ENCODE results near the gene LINC01488. TPM values are rescaled to one million over a fixed set of nuclear protein-coding genes. Genes with fewer than 3 reads are reported as not detected.

LINC01488 gene
- total and polyA plus RNA-seq, 9 donors = 0.04 to 0.16 (median 0.10) TPM; not detected in 2

GRCh38 chr11:69512136-69512535 lies 30.7 kb downstream of the LINC01488 start:
- peaks cover 17% of the 10 kb centered on the region for H3K9me3 ChIP-seq (replicated peaks; ENCODE audit: control insufficient read depth, low read depth, low read length)
- no peaks in the 10 kb centered on the region for H3K27me3 ChIP-seq (ENCODE audit: control insufficient read depth, insufficient read depth, low read length)
- peaks cover 9% of the 10 kb centered on the region for H3K4me1 ChIP-seq (ENCODE audit: control insufficient read depth, insufficient read depth, low read length)
- 91% methylated on average over 7 of the region's 8 CpGs for WGBS (ENCODE audit: insufficient coverage)
- no peak overlapping the region for H3K4me3 ChIP-seq (ENCODE audit: low read length)
- H3K36me3 ChIP-seq (ENCODE audit: control insufficient read depth, insufficient read depth, low read length) = no peaks in the 10 kb centered on the region
- no peak for DNase-seq
- no peak overlapping the region for H3K27ac ChIP-seq (ENCODE audit: low read length)

GRCh38 chr11:69512790-69513189 lies 31.3 kb downstream of the LINC01488 start:
- H3K4me3 ChIP-seq (ENCODE audit: low read length) = no peak overlapping the region
- H3K36me3 ChIP-seq (ENCODE audit: control insufficient read depth, insufficient read depth, low read length) = no peaks in the 10 kb centered on the region
- peaks cover 17% of the 10 kb centered on the region for H3K9me3 ChIP-seq (replicated peaks; ENCODE audit: control insufficient read depth, low read depth, low read length)
- peaks cover 2% of the 10 kb centered on the region for H3K27me3 ChIP-seq (ENCODE audit: control insufficient read depth, insufficient read depth, low read length)
- WGBS (ENCODE audit: insufficient coverage) = 75% methylated on average over 15 of the region's 16 CpGs
- H3K4me1 ChIP-seq (ENCODE audit: control insufficient read depth, insufficient read depth, low read length) = peaks cover 9% of the 10 kb centered on the region
- H3K27ac ChIP-seq (ENCODE audit: low read length) = no peak overlapping the region
- DNase-seq = no peak

GRCh38 chr11:69513196-69513595 lies 31.7 kb downstream of the LINC01488 start:
- Histone ChIP-seq H3K4me3 (ENCODE audit: low read length) (no peak overlapping the region), H3K36me3 (ENCODE audit: control insufficient read depth, insufficient read depth, low read length) (no peaks in the 10 kb centered on the region), H3K27me3 (ENCODE audit: control insufficient read depth, insufficient read depth, low read length) (peaks cover 2% of the 10 kb centered on the region), H3K27ac (ENCODE audit: low read length) (no peak overlapping the region), H3K4me1 (ENCODE audit: control insufficient read depth, insufficient read depth, low read length) (peaks cover 9% of the 10 kb centered on the region), H3K9me3 (replicated peaks; ENCODE audit: control insufficient read depth, low read depth, low read length) (peaks cover 16% of the 10 kb centered on the region)
- WGBS (ENCODE audit: insufficient coverage) = no CpG with 5 or more reads among the region's 11 CpGs
- DNase-seq = no peak

GRCh38 chr11:69513663-69514224 lies 32.3 kb downstream of the LINC01488 start:
- peaks cover 14% of the 10 kb centered on the region for H3K9me3 ChIP-seq (replicated peaks; ENCODE audit: control insufficient read depth, low read depth, low read length)
- DNase-seq = peak; percentile 45
- peaks cover 2% of the 10 kb centered on the region for H3K27me3 ChIP-seq (ENCODE audit: control insufficient read depth, insufficient read depth, low read length)
- no peak overlapping the region for H3K4me3 ChIP-seq (ENCODE audit: low read length)
- no peaks in the 10 kb centered on the region for H3K36me3 ChIP-seq (ENCODE audit: control insufficient read depth, insufficient read depth, low read length)
- WGBS (ENCODE audit: insufficient coverage) = 57% methylated on average over 8 of the region's 12 CpGs
- no peak overlapping the region for H3K27ac ChIP-seq (ENCODE audit: low read length)
- peaks cover 9% of the 10 kb centered on the region for H3K4me1 ChIP-seq (ENCODE audit: control insufficient read depth, insufficient read depth, low read length)

GRCh38 chr11:69514771-69515170 lies 33.3 kb downstream of the LINC01488 start:
- no peak for DNase-seq
- Histone ChIP-seq H3K9me3 (replicated peaks; ENCODE audit: control insufficient read depth, low read depth, low read length) (peaks cover 9% of the 10 kb centered on the region), H3K27me3 (ENCODE audit: control insufficient read depth, insufficient read depth, low read length) (peaks cover 2% of the 10 kb centered on the region), H3K4me3 (ENCODE audit: low read length) (no peak overlapping the region), H3K36me3 (ENCODE audit: control insufficient read depth, insufficient read depth, low read length) (no peaks in the 10 kb centered on the region), H3K27ac (ENCODE audit: low read length) (no peak overlapping the region), H3K4me1 (ENCODE audit: control insufficient read depth, insufficient read depth, low read length) (peaks cover 9% of the 10 kb centered on the region)
- WGBS (ENCODE audit: insufficient coverage) = no CpG with 5 or more reads among the region's 5 CpGs

- Histone ChIP-seq H3K4me1 (ENCODE audit: control insufficient read depth, insufficient read depth, low read length) (peaks cover 9% of the 10 kb centered on the region), H3K36me3 (ENCODE audit: control insufficient read depth, insufficient read depth, low read length) (no peaks in the 10 kb centered on the region), H3K27me3 (ENCODE audit: control insufficient read depth, insufficient read depth, low read length) (peaks cover 2% of the 10 kb centered on the region), H3K9me3 (replicated peaks; ENCODE audit: control insufficient read depth, low read depth, low read length) (peaks cover 9% of the 10 kb centered on the region), H3K27ac (ENCODE audit: low read length) (no peak overlapping the region), H3K4me3 (ENCODE audit: low read length) (no peak overlapping the region)
- WGBS (ENCODE audit: insufficient coverage) = 82% methylated on average over 9 of the region's 12 CpGs
- no peak for DNase-seq
These were observed 34.1 kb downstream of the LINC01488 start for GRCh38 chr11:69515271-69516245.

- Histone ChIP-seq H3K27me3 (ENCODE audit: control insufficient read depth, insufficient read depth, low read length) (peaks cover 2% of the 10 kb centered on the region), H3K4me3 (ENCODE audit: low read length) (no peak overlapping the region), H3K36me3 (ENCODE audit: control insufficient read depth, insufficient read depth, low read length) (no peaks in the 10 kb centered on the region), H3K27ac (ENCODE audit: low read length) (no peak overlapping the region), H3K4me1 (ENCODE audit: control insufficient read depth, insufficient read depth, low read length) (peaks cover 8% of the 10 kb centered on the region), H3K9me3 (replicated peaks; ENCODE audit: control insufficient read depth, low read depth, low read length) (peaks cover 9% of the 10 kb centered on the region)
- no peak for DNase-seq
- WGBS (ENCODE audit: insufficient coverage) = 100% methylated on average over 1 of the region's 3 CpGs
These were observed 35.1 kb downstream of the LINC01488 start for GRCh38 chr11:69516526-69516925.

GRCh38 chr11:69518081-69518950 lies 36.9 kb downstream of the LINC01488 start:
- H3K27me3 ChIP-seq (ENCODE audit: control insufficient read depth, insufficient read depth, low read length) = peaks cover 2% of the 10 kb centered on the region
- no peak overlapping the region for H3K4me3 ChIP-seq (ENCODE audit: low read length)
- DNase-seq = no peak
- H3K9me3 ChIP-seq (replicated peaks; ENCODE audit: control insufficient read depth, low read depth, low read length) = peaks cover 9% of the 10 kb centered on the region
- H3K27ac ChIP-seq (ENCODE audit: low read length) = no peak overlapping the region
- H3K4me1 ChIP-seq (ENCODE audit: control insufficient read depth, insufficient read depth, low read length) = peaks cover 2% of the 10 kb centered on the region
- no peaks in the 10 kb centered on the region for H3K36me3 ChIP-seq (ENCODE audit: control insufficient read depth, insufficient read depth, low read length)
- 50% methylated on average over 2 of the region's 5 CpGs for WGBS (ENCODE audit: insufficient coverage)

- H3K4me1 ChIP-seq (ENCODE audit: control insufficient read depth, insufficient read depth, low read length) = peaks cover 6% of the 10 kb centered on the region
- H3K4me3 ChIP-seq (ENCODE audit: low read length) = no peak overlapping the region
- DNase-seq = no peak
- H3K9me3 ChIP-seq (replicated peaks; ENCODE audit: control insufficient read depth, low read depth, low read length) = peaks cover 9% of the 10 kb centered on the region
- H3K27me3 ChIP-seq (ENCODE audit: control insufficient read depth, insufficient read depth, low read length) = peaks cover 2% of the 10 kb centered on the region
- H3K36me3 ChIP-seq (ENCODE audit: control insufficient read depth, insufficient read depth, low read length) = no peaks in the 10 kb centered on the region
- WGBS (ENCODE audit: insufficient coverage) = 100% methylated on average over 1 of the region's 1 CpG
- H3K27ac ChIP-seq (ENCODE audit: low read length) = no peak overlapping the region
These were observed 38.9 kb downstream of the LINC01488 start for GRCh38 chr11:69520186-69520916.
